ENCODE measurements around the gene CIB4. TPM values are rescaled to one million over a fixed set of nuclear protein-coding genes. Genes with fewer than 3 reads are reported as not detected.

Gene CIB4
- total and polyA plus RNA-seq, 2 of the 4 experiments (the other 2 are of a cell fraction) = not detected

- H3K27me3 ChIP-seq (ENCODE audit: control insufficient read depth, insufficient read depth, low read length) = peaks cover 59% of the 10 kb centered on the region
Measured at GRCh38 chr2:26591619-26592505, 49.3 kb downstream of the CIB4 start.

More at GRCh38 chr2:26591619-26592505, 49.3 kb downstream of the CIB4 start:
- no peak for DNase-seq
- Histone ChIP-seq H2AK5ac (ENCODE audit: low read depth, low read length) (no peak overlapping the region), H2AK9ac (replicated peaks; ENCODE audit: low read depth, low read length, poor library complexity) (no peak overlapping the region), H3K23ac (ENCODE audit: low read depth, low read length) (no peak overlapping the region), H2BK15ac (ENCODE audit: low read depth, low read length) (no peak overlapping the region), H3K27ac (ENCODE audit: insufficient read depth, low read length) (no peak overlapping the region), H3K79me1 (ENCODE audit: low read depth in 1 of 2, low read length in 2 of 2) (no peaks in the 10 kb centered on the region), H3K4me3 (ENCODE audit: insufficient read depth, low read depth, low read length) (no peak overlapping the region), H3K4ac (ENCODE audit: low read depth, low read length) (no peak overlapping the region), H2BK20ac (ENCODE audit: low read depth, low read length) (no peak overlapping the region), H2AFZ (replicated peaks; ENCODE audit: low read length, poor library complexity) (no peak overlapping the region), H3K18ac (ENCODE audit: low read depth, low read length) (no peak overlapping the region), H3K4me1 (ENCODE audit: control insufficient read depth, insufficient read depth, low read length) (no peaks in the 10 kb centered on the region), H3K9me1 (ENCODE audit: insufficient read depth, low read length) (no peaks in the 10 kb centered on the region), H4K91ac (ENCODE audit: insufficient read depth, low read depth, low read length) (no peak overlapping the region), H4K8ac (ENCODE audit: low read depth in 2 of 2, low read length in 2 of 2) (no peak overlapping the region), H3K14ac (replicated peaks; ENCODE audit: low read depth, low read length) (no peak overlapping the region), H3K56ac (ENCODE audit: extremely low read depth, insufficient read depth, low read length) (no peak overlapping the region), H3K4me2 (ENCODE audit: low read depth, low read length) (no peak overlapping the region), H4K20me1 (ENCODE audit: insufficient read depth, low read length) (no peaks in the 10 kb centered on the region), H2BK5ac (ENCODE audit: low read depth, low read length, poor library complexity, severe bottlenecking) (no peak overlapping the region), H3K36me3 (ENCODE audit: control insufficient read depth, insufficient read depth, low read length) (no peaks in the 10 kb centered on the region), H4K5ac (ENCODE audit: low read depth, low read length) (no peak overlapping the region), H3K9ac (ENCODE audit: low read depth, low read length) (no peak overlapping the region), H2BK120ac (ENCODE audit: low read depth, low read length) (no peak overlapping the region), H3K9me3 (ENCODE audit: control insufficient read depth, insufficient read depth, low read length) (no peaks in the 10 kb centered on the region)
- intact Hi-C loops (cut with micrococcal nuclease) = no loop called here
- dilution Hi-C loops (cut with HindIII; ENCODE audit: low sequenced_read_pairs, unreplicated experiment) = no loop called here
- in situ Hi-C loops (cut with MboI; ENCODE audit: low sequenced_read_pairs) = no loop called here
- POLR2A ChIA-PET (ENCODE audit: unreplicated experiment) = no interaction called here
- TF ChIP-seq BHLHE40 (IDR thresholded peaks at IDR 0.05; ENCODE audit: low read depth, low read length) (no peak), USF2 (IDR thresholded peaks at IDR 0.05; ENCODE audit: low read depth, low read length) (no peak), MAFK (IDR thresholded peaks at IDR 0.05; ENCODE audit: low read depth, low read length) (no peak), ELK1 (IDR thresholded peaks at IDR 0.05; ENCODE audit: borderline replicate concordance, low read depth, low read length) (no peak)
- CTCF ChIA-PET = interaction anchor here (0.6 to 1.1 kb wide), 2 partner anchors 14 to 198 kb away, joined by 3 to 4 read pairs; no protein-coding TSS in a partner anchor
- ATAC-seq (ENCODE audit: low read depth) = no peak
- 71% methylated on average over 4 of the region's 12 CpGs; no CpG with 5 or more reads in 1 of the 2 experiments for WGBS, 2 experiments (ENCODE audit: extremely low coverage in 2 of 2, insufficient read length in 1 of 2)
- BruUV-seq (replicated peaks) = no TSS peak

Data from IMR-90 (cell line).